H9 (cell line): ENCODE data around the gene RPL38. TPM values are rescaled to one million over a fixed set of nuclear protein-coding genes. Genes with fewer than 3 reads are reported as not detected.

ENCODE experiments used
- DNase-seq: peaks from one replicate; pipeline ENCODE4 v3.0.0-alpha.2; 2017
- H2AFZ ChIP-seq: one replicate; pipeline ENCODE4 v1.6.1; 2013; ENCODE audit warnings: mild to moderate bottlenecking, low read length, control low read depth, moderate library complexity
- H2AK5ac ChIP-seq: 2 replicates; pipeline ENCODE4 v1.6.1; 2013; ENCODE audit warnings: low read length, control low read depth, mixed read lengths; ENCODE audit not compliant: insufficient read length
- H2BK120ac ChIP-seq: one replicate; pipeline ENCODE4 v1.6.1; 2013; ENCODE audit warnings: low read depth, mild to moderate bottlenecking, low read length, control low read depth, inconsistent platforms; ENCODE audit not compliant: poor library complexity, severe bottlenecking
- H2BK12ac ChIP-seq: 2 replicates; pipeline ENCODE4 v1.6.1; 2013; ENCODE audit warnings: low read length, control low read depth, mixed read lengths, low read depth; ENCODE audit not compliant: insufficient read length
- H2BK15ac ChIP-seq: 2 replicates; pipeline ENCODE4 v1.6.1; 2013; ENCODE audit warnings: low read depth, low read length, control low read depth
- H2BK20ac ChIP-seq: one replicate; pipeline ENCODE4 v1.6.1; 2013; ENCODE audit warnings: low read depth, mild to moderate bottlenecking, low read length, control low read depth, inconsistent platforms; ENCODE audit not compliant: poor library complexity, severe bottlenecking
- H2BK5ac ChIP-seq: 2 replicates; pipeline ENCODE4 v1.6.1; 2013; ENCODE audit warnings: low read length, control low read depth, mixed read lengths; ENCODE audit not compliant: insufficient read length
- H3K14ac ChIP-seq: 2 replicates; pipeline ENCODE4 v1.6.1; 2013; ENCODE audit warnings: low read length, control low read depth; ENCODE audit not compliant: insufficient read depth
- H3K18ac ChIP-seq: 2 replicates; pipeline ENCODE4 v1.6.1; 2013; ENCODE audit warnings: low read depth, mild to moderate bottlenecking, mixed read lengths, low read length, control low read depth; ENCODE audit not compliant: insufficient read length
- H3K23ac ChIP-seq: 2 replicates; pipeline ENCODE4 v1.6.1; 2013; ENCODE audit warnings: low read length, control low read depth, mixed read lengths, low read depth; ENCODE audit not compliant: insufficient read length
- H3K23me2 ChIP-seq: 2 replicates; pipeline ENCODE4 v1.6.1; 2013; ENCODE audit warnings: low read depth, mild to moderate bottlenecking, mixed read lengths, low read length, control low read depth; ENCODE audit not compliant: insufficient read length, poor library complexity, severe bottlenecking
- H3K27ac ChIP-seq: 2 replicates; pipeline ENCODE4 v1.5.1; 2013; ENCODE audit warnings: low read length, control low read depth, mixed read lengths, low read depth; ENCODE audit not compliant: insufficient read length
- H3K27me3 ChIP-seq: 2 replicates; pipeline ENCODE4 v1.6.1; 2013; ENCODE audit warnings: low read length, control low read depth, inconsistent platforms; ENCODE audit not compliant: insufficient read depth
- H3K4ac ChIP-seq: 2 replicates; pipeline ENCODE4 v1.6.1; 2013; ENCODE audit warnings: low read depth, mild to moderate bottlenecking, control low read depth, inconsistent platforms, low read length, moderate library complexity
- H3K4me1 ChIP-seq: 2 replicates; pipeline ENCODE4 v1.6.1; 2013; ENCODE audit warnings: low read length, control low read depth, inconsistent platforms; ENCODE audit not compliant: insufficient read depth
- H3K4me2 ChIP-seq: 2 replicates; pipeline ENCODE4 v1.6.1; 2013; ENCODE audit warnings: low read length, control low read depth, mixed read lengths; ENCODE audit not compliant: insufficient read length, insufficient read depth
- H3K56ac ChIP-seq: 2 replicates; pipeline ENCODE4 v1.6.1; 2013; ENCODE audit warnings: low read depth, mild to moderate bottlenecking, mixed read lengths, low read length, control low read depth; ENCODE audit not compliant: insufficient read length
- H3K79me1 ChIP-seq: 2 replicates; pipeline ENCODE4 v1.6.1; 2013; ENCODE audit warnings: low read depth, mild to moderate bottlenecking, moderate library complexity, low read length, control low read depth, inconsistent platforms; ENCODE audit not compliant: insufficient read depth, poor library complexity, severe bottlenecking
- H3K79me2 ChIP-seq: 2 replicates; pipeline ENCODE4 v1.6.1; 2013; ENCODE audit warnings: low read length, control low read depth, inconsistent platforms; ENCODE audit not compliant: insufficient read depth
- H3K9ac ChIP-seq: 2 replicates; pipeline ENCODE4 v1.6.1; 2013; ENCODE audit warnings: low read length, control low read depth, mixed read lengths; ENCODE audit not compliant: insufficient read length; ENCODE audit errors: extremely low read depth
- H3K9me3 ChIP-seq: one replicate; pipeline ENCODE4 v1.6.1; 2013; ENCODE audit warnings: low read depth, low read length, inconsistent platforms; ENCODE audit not compliant: control insufficient read depth
- H3T11ph ChIP-seq: one replicate; pipeline ENCODE4 v1.6.1; 2013; ENCODE audit warnings: mild to moderate bottlenecking, low read length, control low read depth, inconsistent platforms
- H4K20me1 ChIP-seq: one replicate; pipeline ENCODE4 v1.6.1; 2013; ENCODE audit not compliant: control insufficient read depth, insufficient read length, insufficient read depth
- H4K5ac ChIP-seq: 2 replicates; pipeline ENCODE4 v1.6.1; 2013; ENCODE audit warnings: low read depth, mild to moderate bottlenecking, mixed read lengths, low read length, control low read depth; ENCODE audit not compliant: insufficient read length
- H4K8ac ChIP-seq: replicated peaks from 2 replicates; pipeline ENCODE4 v1.6.1; 2013; ENCODE audit warnings: low read length, control low read depth, mixed read lengths, low read depth; ENCODE audit not compliant: insufficient read length
- H4K91ac ChIP-seq: 2 replicates; pipeline ENCODE4 v1.6.1; 2013; ENCODE audit warnings: low read depth, mild to moderate bottlenecking, moderate library complexity, mixed read lengths, low read length, control low read depth; ENCODE audit not compliant: insufficient read length
- H3K27ac Mint-ChIP-seq, 3 experiments: 2 replicates in 2 of 3; 3 replicates in 1 of 3; pipeline ENCODE4 v1.8.0; 2020 to 2021; ENCODE audit warnings: mixed read lengths in 3 of 3, mild to moderate bottlenecking in 1 of 3, moderate library complexity in 1 of 3
- H3K27me3 Mint-ChIP-seq: 2 replicates; pipeline ENCODE4 v1.8.0; 2021; ENCODE audit warnings: low read depth, mild to moderate bottlenecking, moderate library complexity, mixed read lengths
- H3K36me3 Mint-ChIP-seq, 3 experiments: 2 replicates in 2 of 3; 3 replicates in 1 of 3; pipeline ENCODE4 v1.8.0; 2020 to 2021; ENCODE audit warnings: low read depth in 3 of 3, mixed read lengths in 3 of 3; ENCODE audit not compliant: insufficient read depth in 1 of 3
- H3K4me1 Mint-ChIP-seq, 2 experiments: 2 replicates each; pipeline ENCODE4 v1.8.0; 2020; ENCODE audit warnings: mixed read lengths in 2 of 2
- H3K4me3 Mint-ChIP-seq, 2 experiments: 2 replicates in 1 of 2; 3 replicates in 1 of 2; pipeline ENCODE4 v1.8.0; 2020 to 2021; ENCODE audit warnings: mild to moderate bottlenecking in 2 of 2, mixed read lengths in 2 of 2, moderate library complexity in 1 of 2
- H3K9me3 Mint-ChIP-seq, 2 experiments: 2 replicates in 1 of 2; 3 replicates in 1 of 2; pipeline ENCODE4 v1.8.0; 2020; ENCODE audit warnings: mild to moderate bottlenecking in 2 of 2, mixed read lengths in 2 of 2, moderate library complexity in 1 of 2
- CTCF ChIP-seq: fragments of 200-600 bp; sonication (generic); conservative IDR thresholded peaks from 3 replicates; pipeline ENCODE4 v1.8.0; 2021; ENCODE audit warnings: antibody characterized with exemption, mild to moderate bottlenecking
- WGBS: extraction: QIAGEN DNeasy Blood & Tissue Kit; methylation state at CpG from one replicate; pipeline ENCODE4 v1.1.7; 2013; ENCODE audit warnings: missing lambda C conversion rate, low lambda C conversion rate, mixed read lengths; ENCODE audit not compliant: insufficient read length; ENCODE audit errors: extremely low coverage; 5-methylcytosine and 5-hydroxymethylcytosine counted together
- total RNA-seq: library from RNA; stranded (reverse); gene quantifications from 2 replicates; pipeline ENCODE4 v1.2.1, GENCODE V29; 2021

Gene RPL38
- total RNA-seq, 1 experiment from 2014 or later = 1,358 TPM

GRCh38 chr17:74197801-74198200 lies 5.7 kb upstream of the RPL38 start:
- Mint-ChIP-seq H3K9me3 (no peaks in the 10 kb centered on the region), H3K4me3 (no peak overlapping the region), H3K36me3 (no peaks in the 10 kb centered on the region), H3K27ac (no peak overlapping the region), H3K4me1 (peaks cover 5 to 26% of the 10 kb centered on the region in 2 experiments), H3K27me3 (peaks cover 62% of the 10 kb centered on the region)
- Histone ChIP-seq H3K27me3 (no peaks in the 10 kb centered on the region; the same call in 1 of the 2 replicates), H3K4me2 (no peak overlapping the region), H4K5ac (no peak overlapping the region), H3K23ac (no peak overlapping the region), H3K4me1 (no peaks in the 10 kb centered on the region), H3K27ac (no peak overlapping the region), H2BK5ac (no peak overlapping the region), H4K20me1 (no peaks in the 10 kb centered on the region), H2BK15ac (no peak overlapping the region), H3K4ac (no peak overlapping the region), H3K56ac (no peak overlapping the region), H3K9me3 (no peaks in the 10 kb centered on the region), H3K9ac (no peak overlapping the region), H3K18ac (no peak overlapping the region), H2BK12ac (no peak overlapping the region), H3K79me2 (no peaks in the 10 kb centered on the region), H2AK5ac (no peak overlapping the region), H3K79me1 (no peaks in the 10 kb centered on the region), H3T11ph (no peak overlapping the region), H4K8ac (no peak overlapping the region), H2AFZ (no peak overlapping the region), H2BK20ac (no peak overlapping the region), H2BK120ac (no peak overlapping the region), H3K14ac (no peak overlapping the region), H4K91ac (no peak overlapping the region), H3K23me2 (no peaks in the 10 kb centered on the region)
- TF ChIP-seq CTCF = no peak
- no peak for DNase-seq
- no CpG with 5 or more reads among the region's 2 CpGs for WGBS
